B cell (primary cell): ENCODE measurements around the gene ETV6. TPM values are rescaled to one million over a fixed set of nuclear protein-coding genes. Genes with fewer than 3 reads are reported as not detected.

ENCODE experiments used
- ATAC-seq: fragments of 200-7000 bp; cut with Tn5 transposase; one replicate; pipeline ENCODE4 v1.10.0; 2021; ENCODE audit warnings: low read depth, mild to moderate bottlenecking, moderate number of reproducible peaks, moderate library complexity
- CTCF ChIA-PET: fragments of 350-600 bp; sonication (Branson Sonifier 250); formaldehyde crosslinking; loops from one replicate; lab custom pipeline; 2021; ENCODE audit warnings: antibody characterized with exemption, inconsistent platforms; lab: Charles Lee
- POLR2A ChIA-PET: fragments of 350-600 bp; sonication (Branson Sonifier 250); formaldehyde crosslinking; loops from one replicate; lab custom pipeline; 2021; ENCODE audit warnings: antibody characterized with exemption; lab: Charles Lee
- DNase-seq: peaks from one replicate; pipeline ENCODE4 v3.0.0; 2013
- H2AFZ ChIP-seq: 2 replicates; pipeline ENCODE4 v1.6.1; 2012; ENCODE audit warnings: mild to moderate bottlenecking, low read depth, low read length; ENCODE audit not compliant: insufficient read depth, poor library complexity, severe bottlenecking
- H3K27ac ChIP-seq, 2 donors: 1 replicate in 1 of 2; 2 replicates in 1 of 2; pipeline ENCODE4 v1.5.1; 2012 to 2013; ENCODE audit warnings: low read length in 2 of 2, mild to moderate bottlenecking in 2 of 2, moderate library complexity in 1 of 2
- H3K27me3 ChIP-seq, 4 experiments: fragments of 200-600 bp in 1 of 4; sonication (generic) in 1 of 4; replicated peaks in 1 of 4; 1 replicate in 2 of 4; 2 replicates in 2 of 4; pipeline versions ENCODE4 v1.6.1 to v1.7.0; 2013 to 2016; ENCODE audit warnings: low read length in 3 of 4, mild to moderate bottlenecking in 2 of 4, mixed read lengths in 1 of 4, moderate library complexity in 1 of 4; ENCODE audit not compliant: insufficient read depth in 4 of 4, control insufficient read depth in 3 of 4; ENCODE audit errors: control extremely low read depth in 1 of 4
- H3K36me3 ChIP-seq, 2 experiments: replicated peaks in 1 of 2; 1 replicate in 1 of 2; 2 replicates in 1 of 2; pipeline versions ENCODE4 v1.6.1 to v1.7.1; 2013; ENCODE audit warnings: low read length in 1 of 2; ENCODE audit not compliant: insufficient read depth in 2 of 2, control insufficient read depth in 1 of 2; ENCODE audit errors: control extremely low read depth in 1 of 2, extremely low read depth in 1 of 2
- H3K4me1 ChIP-seq, 2 donors: fragments of 200-600 bp in 1 of 2; sonication (generic) in 1 of 2; 1 replicate in 1 of 2; 2 replicates in 1 of 2; pipeline versions ENCODE4 v1.5.1 to v1.6.1; 2013 to 2017; ENCODE audit warnings: low read length in 2 of 2; ENCODE audit not compliant: control insufficient read depth in 2 of 2, insufficient read depth in 2 of 2
- H3K4me2 ChIP-seq: replicated peaks from 2 replicates; pipeline ENCODE3; 2012; ENCODE audit warnings: mild to moderate bottlenecking, low read depth, low read length; ENCODE audit not compliant: poor library complexity, severe bottlenecking
- H3K4me3 ChIP-seq, 5 experiments: fragments of 200-600 bp in 1 of 5; sonication (generic) in 1 of 5; 1 replicate in 3 of 5; 2 replicates in 2 of 5; pipeline versions ENCODE4 v1.5.1 to v1.7.0; 2011 to 2016; ENCODE audit warnings: low read length in 4 of 5, mild to moderate bottlenecking in 4 of 5, low read depth in 2 of 5, control low read depth in 1 of 5, moderate library complexity in 1 of 5; ENCODE audit not compliant: insufficient read depth in 1 of 5; ENCODE audit errors: control extremely low read depth in 1 of 5, extremely low read depth in 1 of 5
- H3K79me2 ChIP-seq: fragments of 200-600 bp; sonication (generic); one replicate; pipeline ENCODE4 v1.6.0; 2016; ENCODE audit warnings: low read length; ENCODE audit not compliant: control insufficient read depth, insufficient read depth
- H3K9ac ChIP-seq: fragments of 200-600 bp; sonication (generic); 2 replicates; pipeline ENCODE4 v1.6.1; 2017; ENCODE audit warnings: mild to moderate bottlenecking, low read length, moderate library complexity
- H3K9me3 ChIP-seq, 3 donors: one replicate each; pipeline versions ENCODE4 v1.6.1 to v1.7.1; 2013; ENCODE audit warnings: low read length in 2 of 3; ENCODE audit not compliant: control insufficient read depth in 2 of 3, insufficient read depth in 1 of 3; ENCODE audit errors: control extremely low read depth in 1 of 3
- H4K20me1 ChIP-seq: 2 replicates; pipeline ENCODE4 v1.6.0; 2012; ENCODE audit warnings: mild to moderate bottlenecking, low read length; ENCODE audit not compliant: insufficient read depth, control insufficient read depth, poor library complexity, severe bottlenecking
- H3K27ac Mint-ChIP-seq: one replicate; pipeline ENCODE4 v1.8.0; 2021; ENCODE audit warnings: mixed read lengths
- H3K27me3 Mint-ChIP-seq: one replicate; pipeline ENCODE4 v1.8.0; 2021; ENCODE audit warnings: mixed read lengths
- H3K4me1 Mint-ChIP-seq: one replicate; pipeline ENCODE4 v1.8.0; 2021; ENCODE audit warnings: mixed read lengths
- H3K4me3 Mint-ChIP-seq: one replicate; pipeline ENCODE4 v1.8.0; 2021; ENCODE audit warnings: mixed read lengths
- H3K9me3 Mint-ChIP-seq: one replicate; pipeline ENCODE4 v1.8.0; 2022; ENCODE audit warnings: mixed read lengths; ENCODE audit not compliant: insufficient read depth
- CTCF ChIP-seq: fragments of 200-600 bp; IDR thresholded peaks from one replicate; pipeline ENCODE4 v1.8.0; 2022; ENCODE audit warnings: antibody characterized with exemption, mild to moderate bottlenecking
- EZH2 ChIP-seq: IDR thresholded peaks from 2 replicates; pipeline ENCODE4 v1.6.1; 2012; ENCODE audit warnings: borderline replicate concordance, low read depth, mild to moderate bottlenecking, moderate library complexity, low read length; ENCODE audit not compliant: insufficient read depth, poor library complexity, severe bottlenecking
- WGBS: methylation state at CpG from one replicate; pipeline ENCODE4 v1.1.5; 2013; ENCODE audit warnings: missing lambda C conversion rate; ENCODE audit not compliant: insufficient coverage; 5-methylcytosine and 5-hydroxymethylcytosine counted together
- intact Hi-C: fragments of 100-400 bp; cut with micrococcal nuclease; formaldehyde crosslinking; loops from one replicate; pipeline ENCODE4 v1.10.0; 2022
- polyA plus RNA-seq: library from polyadenylated mRNA; depleted of rRNA; stranded (reverse); fragments of >200 nt; gene quantifications from 2 replicates; pipeline ENCODE4 v1.2.3, GENCODE V29; 2012
- total RNA-seq, 2 donors: library from RNA; stranded (reverse); fragments of 120-200 nt in 1 of 2; gene quantifications; 1 replicate in 1 of 2; 2 replicates in 1 of 2; pipeline versions ENCODE4 v1.2.3 to v1.2.4, GENCODE V29; 2013 to 2022

Gene ETV6
- total and polyA plus RNA-seq, 2 donors (not counting 1 experiment from before 2014, with no cell fraction given), result 17.4 to 123 TPM

DNA sequence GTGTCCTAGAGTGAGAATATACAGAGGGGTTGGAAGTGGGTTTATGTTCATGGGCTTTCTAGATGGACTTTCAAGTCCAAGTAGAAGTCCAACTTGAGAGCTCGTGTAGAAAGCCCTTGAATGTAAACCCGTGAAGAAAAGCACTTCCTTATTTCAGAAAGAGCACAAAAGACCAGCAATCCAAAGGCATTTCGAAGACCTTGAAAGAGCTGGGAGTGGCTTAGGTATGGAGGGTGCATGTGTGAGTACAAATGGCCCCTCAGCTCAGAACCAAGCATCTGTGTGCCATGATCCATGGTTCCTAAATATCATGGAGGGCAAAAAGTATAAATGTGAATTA lies 160.7 kb downstream of the ETV6 start:
- H3K4me1 Mint-ChIP-seq, result peaks cover 78% of the 10 kb centered on the region
- Histone ChIP-seq H2AFZ (no peak overlapping the region), H3K9me3 (no peaks in the 10 kb centered on the region), H3K4me3 (no peak overlapping the region), H3K27me3 (no peaks in the 10 kb centered on the region), H3K4me1 (peaks cover 52 to 54% of the 10 kb centered on the region in 2 donors), H3K36me3 (peaks cover 0 to 3% of the 10 kb centered on the region in 2 experiments), H4K20me1 (no peaks in the 10 kb centered on the region), H3K4me2 (peak overlapping the region; percentile 19), H3K27ac (peak overlapping the region in 1 of 2 donors; percentile 57), H3K79me2 (peaks cover 26% of the 10 kb centered on the region), H3K9ac (no peak overlapping the region)
- no peaks in the 10 kb centered on the region for H3K9me3 Mint-ChIP-seq
- peak overlapping the region; percentile 62 for H3K27ac Mint-ChIP-seq
- intact Hi-C loops, result loop anchor here (2.0 to 5.0 kb wide), 2 partner anchors 21 to 43 kb away; no protein-coding TSS in a partner anchor
- CTCF ChIA-PET, result interaction anchor here (0.7 to 2.1 kb wide), 7 partner anchors 23 to 229 kb away, joined by 3 to 7 read pairs (median 6); no protein-coding TSS in a partner anchor
- POLR2A ChIA-PET, result interaction anchor here (1.3 kb wide), 1 partner anchor 44 kb away, joined by 3 read pairs; no protein-coding TSS in a partner anchor
- H3K27me3 Mint-ChIP-seq, result no peaks in the 10 kb centered on the region
- H3K4me3 Mint-ChIP-seq, result no peak overlapping the region
- TF ChIP-seq EZH2, result no peak
- 43% methylated on average over 1 of the region's 3 CpGs for WGBS
- ATAC-seq (no peak), DNase-seq (peak; percentile 38)

GRCh38 chr12:11811008-11811407 lies 161.5 kb downstream of the ETV6 start:
- no peaks in the 10 kb centered on the region for H3K27me3 ChIP-seq
- peak overlapping the region in 1 of 2 donors; percentile 57 for H3K27ac ChIP-seq
- peaks cover 28% of the 10 kb centered on the region for H3K79me2 ChIP-seq
- ATAC-seq (no peak), DNase-seq (no peak)
- peaks cover 70% of the 10 kb centered on the region for H3K4me1 Mint-ChIP-seq
- no peaks in the 10 kb centered on the region for H3K27me3 Mint-ChIP-seq
- H2AFZ ChIP-seq, result no peak overlapping the region
- peaks cover 52 to 54% of the 10 kb centered on the region in 2 donors for H3K4me1 ChIP-seq
- no peak overlapping the region for H3K4me2 ChIP-seq
- H3K9ac ChIP-seq, result no peak overlapping the region
- TF ChIP-seq EZH2 (no peak), CTCF (no peak)
- no peak overlapping the region for H3K27ac Mint-ChIP-seq
- no peaks in the 10 kb centered on the region for H3K9me3 ChIP-seq
- no peaks in the 10 kb centered on the region for H3K9me3 Mint-ChIP-seq
- intact Hi-C loops, result loop anchor here (2.0 to 5.0 kb wide), 2 partner anchors 22 to 44 kb away; no protein-coding TSS in a partner anchor
- H4K20me1 ChIP-seq, result no peaks in the 10 kb centered on the region
- no peak overlapping the region for H3K4me3 ChIP-seq
- H3K4me3 Mint-ChIP-seq, result no peak overlapping the region
- POLR2A ChIA-PET, result no interaction called here
- CTCF ChIA-PET, result interaction anchor here (0.7 to 3.0 kb wide), 3 partner anchors 15 to 222 kb away, joined by 3 to 18 read pairs (median 3); no protein-coding TSS in a partner anchor
- WGBS, result 60% methylated on average over 1 of the region's 3 CpGs
- peaks cover 0 to 5% of the 10 kb centered on the region in 2 experiments for H3K36me3 ChIP-seq
